ENCODE results near the gene JSRP1.

The JSRP1 gene

DNA sequence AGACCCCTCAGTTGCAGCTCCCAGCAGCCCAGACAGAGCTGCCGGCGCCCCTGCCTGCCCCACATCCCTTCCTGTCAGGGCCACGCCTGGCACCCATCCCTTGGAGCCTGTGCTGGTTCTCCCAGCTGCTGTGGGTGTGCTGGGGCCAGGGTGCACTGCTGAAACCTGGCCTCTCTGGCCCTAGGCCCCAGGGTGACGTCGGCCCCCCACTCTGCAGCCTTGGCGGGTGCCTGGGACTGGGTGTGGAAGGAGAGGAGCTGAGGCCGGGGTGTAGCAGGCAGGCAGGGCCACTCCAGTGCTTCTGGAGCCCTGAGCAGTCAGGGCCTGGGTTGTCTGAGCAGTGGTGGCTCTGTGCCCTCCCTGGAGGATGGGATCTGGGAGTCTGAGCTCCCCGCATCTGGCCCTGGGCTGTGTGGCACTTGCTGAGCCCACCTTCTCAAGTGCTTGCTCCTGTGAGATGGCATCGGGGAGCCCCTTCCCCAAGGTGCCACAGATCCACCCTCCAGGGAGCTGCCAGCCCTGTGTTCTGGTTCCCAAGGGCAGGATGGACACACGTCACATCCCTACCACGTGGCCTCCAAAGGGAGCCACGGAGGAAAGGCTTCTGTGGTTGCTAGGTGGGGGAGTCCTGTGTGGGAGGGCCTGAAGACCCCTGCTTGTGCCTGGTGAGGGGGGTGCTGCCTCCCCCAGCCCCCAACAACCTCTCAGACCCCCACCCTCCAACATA is 25.2 kb downstream of the JSRP1 start:
- DNase-seq, result no peak

DNA sequence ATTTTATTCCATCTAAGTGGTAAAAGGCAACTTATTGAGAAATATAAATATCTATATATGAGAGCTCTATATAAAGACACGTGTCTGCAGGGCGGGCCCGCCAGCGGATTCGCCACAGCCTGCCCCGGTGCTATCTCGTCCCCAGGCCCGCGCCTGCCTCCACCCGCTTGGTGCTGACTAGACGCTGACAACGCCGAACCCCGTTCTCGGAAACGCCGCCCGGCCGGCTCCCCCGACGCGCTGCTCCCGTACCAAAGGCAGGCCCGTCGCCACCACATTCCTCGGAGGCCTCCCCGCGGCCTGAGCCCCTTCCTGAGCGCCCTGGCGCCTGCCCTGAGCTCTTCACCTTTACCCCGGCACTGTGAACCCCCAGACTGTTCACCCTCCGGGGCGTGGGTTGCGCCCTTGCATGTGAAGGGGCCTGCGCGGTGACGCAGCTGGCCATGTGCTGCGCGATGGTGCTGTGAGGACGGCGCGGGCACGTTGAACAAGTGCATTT is 26.1 kb downstream of the JSRP1 start:
- DNase-seq, result no peak

DNA sequence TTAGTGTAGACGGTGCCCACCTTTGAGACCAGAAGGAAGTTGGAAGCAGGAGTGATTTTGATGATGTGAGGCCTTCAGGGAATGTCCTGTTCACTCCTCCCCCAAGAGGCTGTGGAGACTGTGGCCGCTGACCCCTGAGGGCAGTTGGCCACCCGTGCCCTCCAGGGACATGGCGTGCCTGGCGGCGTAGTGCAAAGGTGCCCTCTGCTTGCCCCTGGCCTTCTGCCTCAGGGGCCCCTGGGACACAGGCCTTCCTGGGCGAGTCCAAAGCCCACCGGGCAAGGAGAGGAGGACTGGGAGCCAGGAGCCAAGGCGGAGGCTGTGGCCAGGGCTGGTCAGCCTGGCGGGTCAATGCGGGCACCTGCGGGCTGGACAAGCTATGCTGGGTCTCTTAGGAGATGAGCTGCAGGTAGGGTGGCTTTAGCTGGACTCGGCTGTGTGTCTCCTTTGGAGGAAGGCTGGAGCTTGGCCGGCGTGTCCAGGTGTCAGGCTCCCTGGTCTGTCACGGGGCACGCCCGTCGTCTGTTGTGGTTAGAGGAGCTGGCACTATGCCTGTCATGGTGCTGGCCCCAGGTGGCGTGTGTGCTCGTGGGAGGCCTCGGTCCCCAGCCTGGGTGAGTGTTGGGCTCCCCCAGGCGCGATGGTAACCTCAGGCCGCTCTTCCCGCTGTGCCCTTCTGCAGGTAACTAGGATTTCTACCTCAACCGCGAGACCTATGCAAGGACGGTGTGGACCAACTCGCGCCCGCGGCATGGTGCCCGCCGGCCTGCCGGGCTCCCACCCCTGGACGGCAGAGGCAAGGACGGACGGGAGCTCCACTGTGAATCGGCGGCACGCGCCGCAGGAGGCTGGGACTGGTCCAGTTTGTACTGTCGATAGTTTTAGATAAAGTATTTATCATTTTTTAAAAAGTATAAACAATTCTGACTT is 26.8 kb downstream of the JSRP1 start:
- no peak for DNase-seq

DNA sequence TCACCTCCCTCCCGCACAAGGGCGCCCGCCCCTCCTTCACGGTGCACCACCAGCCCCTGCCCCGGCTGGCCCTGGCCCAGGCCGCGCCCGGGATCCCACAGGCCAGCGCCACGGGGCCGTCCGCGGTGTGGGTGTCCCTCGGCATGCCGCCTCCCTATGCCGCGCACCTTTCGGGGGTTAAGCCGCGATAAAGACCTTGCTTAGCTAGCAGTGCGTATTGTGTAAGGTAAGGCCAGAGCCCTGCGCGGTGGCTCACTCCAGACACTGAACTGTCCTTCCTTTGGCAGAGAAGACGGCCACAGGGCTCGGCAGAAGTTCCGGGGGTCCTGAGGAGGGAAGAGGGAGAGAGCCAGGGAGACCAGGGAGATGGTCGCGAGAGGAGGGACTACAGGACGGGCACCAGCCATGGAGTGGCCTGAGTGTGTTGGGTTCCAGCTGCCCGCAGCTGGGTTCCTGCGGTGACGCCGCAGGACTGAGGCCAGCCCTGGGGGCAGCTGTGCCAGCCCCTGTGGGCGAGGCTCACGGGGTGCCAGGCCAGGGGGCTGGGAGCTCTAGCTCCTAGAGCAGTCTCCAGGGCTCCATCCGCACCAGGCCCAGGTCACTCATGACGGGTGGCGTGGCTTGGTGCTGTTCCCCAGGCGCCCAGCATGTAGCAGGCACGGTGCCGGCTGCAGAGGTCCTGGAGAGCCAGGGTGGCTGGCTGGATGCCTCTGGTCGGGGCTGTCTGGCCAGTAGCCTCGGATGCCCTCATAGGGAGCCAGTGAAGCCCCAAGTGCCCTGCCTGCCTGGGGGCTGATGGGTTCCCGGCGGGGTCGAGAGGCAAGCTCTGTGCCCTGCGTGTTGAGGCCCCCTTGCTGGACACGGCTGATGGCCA is 27.8 kb downstream of the JSRP1 start:
- DNase-seq, result no peak

DNA sequence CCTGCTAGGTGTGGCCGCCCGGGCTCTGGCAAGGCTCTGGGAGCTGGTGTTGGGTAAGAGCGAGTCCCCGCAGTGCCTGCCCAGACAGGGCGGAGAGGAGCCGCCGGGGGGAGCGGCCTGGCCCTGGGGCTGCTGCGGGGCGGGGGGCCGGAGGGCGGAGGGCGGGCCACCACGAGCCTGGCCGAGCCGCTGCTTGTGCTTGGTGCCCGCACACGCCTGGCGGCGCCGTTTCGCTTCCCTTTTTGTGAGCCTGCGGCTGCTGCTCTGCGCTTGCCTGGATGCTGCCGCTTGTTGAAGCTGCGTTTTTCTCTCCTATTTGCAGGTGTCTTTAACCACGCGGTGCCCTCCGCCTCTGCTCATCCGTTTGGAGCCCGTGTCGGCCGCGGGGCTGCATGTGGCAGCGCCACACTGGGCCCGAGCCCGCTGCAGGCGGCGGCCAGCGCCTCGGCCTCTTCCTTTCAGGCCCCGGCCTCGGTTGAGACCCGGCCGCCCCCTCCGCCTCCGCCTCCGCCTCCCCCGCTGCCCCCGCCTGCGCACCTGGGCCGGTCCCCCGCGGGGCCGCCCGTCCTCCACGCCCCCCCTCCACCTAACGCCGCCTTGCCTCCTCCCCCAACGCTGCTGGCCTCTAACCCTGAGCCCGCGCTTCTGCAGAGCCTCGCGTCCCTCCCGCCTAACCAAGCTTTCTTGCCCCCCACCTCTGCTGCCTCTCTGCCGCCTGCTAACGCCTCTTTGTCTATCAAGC is 28.6 kb downstream of the JSRP1 start:
- no peak for DNase-seq

DNA sequence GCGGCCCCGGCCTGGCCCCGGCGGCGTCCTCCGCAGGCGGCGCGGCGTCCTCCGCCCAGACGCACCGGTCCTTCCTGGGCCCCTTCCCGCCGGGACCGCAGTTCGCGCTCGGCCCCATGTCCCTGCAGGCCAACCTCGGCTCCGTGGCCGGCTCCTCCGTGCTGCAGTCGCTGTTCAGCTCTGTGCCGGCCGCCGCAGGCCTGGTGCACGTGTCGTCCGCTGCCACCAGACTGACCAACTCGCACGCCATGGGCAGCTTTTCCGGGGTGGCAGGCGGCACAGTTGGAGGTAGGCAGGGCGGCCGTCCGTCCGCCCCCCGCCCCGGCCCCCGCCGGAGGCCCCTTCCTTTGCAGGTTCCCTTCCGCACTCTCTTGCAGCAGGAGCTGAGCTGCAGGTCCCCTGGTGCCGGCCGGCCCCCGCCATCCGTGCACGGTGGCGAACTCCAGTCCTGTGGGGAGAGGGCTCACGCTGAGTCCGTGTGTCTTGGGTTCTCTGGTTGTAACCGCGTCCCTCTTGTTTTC is 29.3 kb downstream of the JSRP1 start:
- no peak for DNase-seq

DNA sequence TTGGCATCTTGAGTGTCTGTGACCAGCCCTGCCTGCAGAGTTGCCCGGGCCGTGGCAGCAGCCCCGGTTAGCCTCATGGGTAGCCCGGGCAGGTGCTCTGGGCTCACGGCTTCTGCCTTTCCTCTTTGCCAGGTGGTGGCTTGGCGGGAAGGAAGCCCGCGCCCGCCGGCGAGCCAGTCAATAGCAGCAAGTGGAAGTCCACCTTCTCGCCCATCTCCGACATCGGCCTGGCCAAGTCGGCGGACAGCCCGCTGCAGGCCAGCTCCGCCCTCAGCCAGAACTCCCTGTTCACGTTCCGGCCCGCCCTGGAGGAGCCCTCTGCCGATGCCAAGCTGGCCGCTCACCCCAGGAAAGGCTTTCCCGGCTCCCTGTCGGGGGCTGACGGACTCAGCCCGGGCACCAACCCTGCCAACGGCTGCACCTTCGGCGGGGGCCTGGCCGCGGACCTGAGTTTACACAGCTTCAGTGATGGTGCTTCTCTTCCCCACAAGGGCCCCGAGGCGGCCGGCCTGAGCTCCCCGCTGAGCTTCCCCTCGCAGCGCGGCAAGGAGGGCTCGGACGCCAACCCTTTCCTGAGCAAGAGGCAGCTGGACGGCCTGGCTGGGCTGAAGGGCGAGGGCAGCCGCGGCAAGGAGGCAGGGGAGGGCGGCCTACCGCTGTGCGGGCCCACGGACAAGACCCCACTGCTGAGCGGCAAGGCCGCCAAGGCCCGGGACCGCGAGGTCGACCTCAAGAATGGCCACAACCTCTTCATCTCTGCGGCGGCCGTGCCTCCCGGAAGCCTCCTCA is 30.0 kb downstream of the JSRP1 start:
- DNase-seq, result no peak

DNA sequence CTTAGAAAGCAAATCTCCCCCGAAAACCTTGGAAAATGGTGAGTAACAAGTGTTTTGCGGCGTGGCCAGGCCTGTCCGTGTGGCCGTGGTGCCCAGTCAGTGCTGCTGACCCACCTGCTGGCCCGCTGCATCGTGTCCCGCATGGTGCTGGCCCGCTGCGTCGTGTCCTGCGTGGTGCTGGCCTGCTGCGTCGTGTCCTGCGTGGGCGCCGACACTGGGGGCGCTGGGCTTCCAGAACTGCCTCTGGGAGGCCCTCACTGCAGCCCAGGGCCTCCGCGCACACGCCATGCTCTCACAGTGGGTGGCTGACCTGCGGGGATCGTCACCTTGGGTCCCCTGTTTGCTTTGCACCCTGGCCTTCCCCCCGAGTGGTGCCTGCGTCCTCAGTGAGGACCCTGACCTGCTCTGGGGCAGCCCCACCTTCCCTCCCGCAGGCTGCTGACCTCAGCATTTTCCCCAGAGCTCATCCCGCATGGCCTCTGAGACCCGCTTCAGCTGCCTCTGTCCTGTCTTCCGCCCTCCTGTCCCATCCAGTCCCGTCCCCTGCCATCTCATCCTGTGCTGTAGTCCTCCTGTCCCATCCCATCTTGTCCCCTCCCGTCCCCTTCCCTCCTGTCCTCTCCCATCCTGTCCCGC is 30.7 kb downstream of the JSRP1 start:
- DNase-seq, result no peak

DNA sequence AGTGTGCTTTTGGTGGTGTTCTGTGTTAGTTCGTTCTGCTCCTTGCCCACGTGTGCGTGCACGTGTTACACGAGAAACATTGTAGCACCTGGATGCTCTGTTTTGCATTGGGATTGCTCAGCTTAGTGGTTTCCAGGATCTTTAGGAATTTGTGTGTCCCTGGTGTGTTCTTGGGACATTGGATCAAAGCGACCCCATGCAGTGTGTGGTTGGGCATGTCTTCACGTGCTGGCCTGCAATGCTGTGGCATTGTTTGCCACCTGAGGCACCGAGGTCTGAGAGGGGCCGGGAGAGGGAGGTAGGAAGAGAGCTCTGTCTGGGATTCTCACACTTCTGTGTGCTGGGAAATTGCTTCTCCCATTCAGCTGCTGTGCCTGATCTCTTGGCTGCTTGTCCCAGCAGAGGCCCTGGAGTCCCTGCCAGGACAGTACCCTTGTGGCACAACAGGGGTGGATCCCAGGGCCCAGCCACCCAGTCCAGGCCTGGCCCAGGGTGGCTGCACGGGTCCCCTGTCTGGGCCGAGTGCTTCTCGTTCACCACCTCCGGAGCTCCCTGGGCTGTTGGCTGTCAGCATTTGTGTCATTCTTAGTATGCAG is 31.4 kb downstream of the JSRP1 start:
- DNase-seq, result no peak

DNA sequence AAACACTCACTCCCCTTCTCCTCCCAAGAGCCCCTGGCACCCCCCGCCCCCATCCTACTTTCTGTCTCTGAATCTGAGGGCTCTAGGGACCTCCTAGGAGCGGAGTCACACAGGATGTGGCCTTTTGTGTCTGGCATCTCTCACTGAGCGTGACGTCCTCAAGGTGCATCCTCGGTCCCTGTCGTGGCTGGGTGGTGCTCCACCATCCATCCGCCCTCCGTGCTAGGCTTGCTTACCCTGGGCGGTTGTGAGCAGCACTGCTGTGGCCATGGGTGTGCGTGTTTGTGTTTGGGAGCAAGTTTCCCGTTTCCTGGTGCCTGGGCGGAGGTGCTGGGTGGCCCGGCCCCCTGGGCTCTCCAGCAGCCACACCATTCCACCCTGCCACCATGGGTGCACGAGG is 32.3 kb downstream of the JSRP1 start:
- no peak for DNase-seq

DNA sequence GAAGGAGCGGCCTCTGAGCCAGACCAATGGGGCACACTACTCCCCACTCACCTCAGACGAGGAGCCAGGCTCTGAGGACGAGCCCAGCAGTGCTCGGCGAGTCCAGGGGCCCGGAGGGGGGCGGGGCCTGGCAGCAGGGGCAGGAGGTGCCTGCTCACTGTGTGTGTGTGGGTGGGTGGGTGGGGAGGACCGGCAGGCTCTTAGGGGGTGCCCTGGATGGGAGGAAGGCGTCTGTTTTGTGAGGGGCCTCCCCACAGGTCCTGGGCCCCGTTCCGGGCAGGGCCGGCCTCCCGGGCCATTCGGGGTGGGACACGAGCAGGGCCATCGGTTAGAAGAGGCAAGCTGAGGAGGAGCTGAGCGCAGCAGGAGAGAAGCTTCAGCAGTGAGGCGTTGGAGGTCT is 32.8 kb downstream of the JSRP1 start:
- no peak for DNase-seq

DNA sequence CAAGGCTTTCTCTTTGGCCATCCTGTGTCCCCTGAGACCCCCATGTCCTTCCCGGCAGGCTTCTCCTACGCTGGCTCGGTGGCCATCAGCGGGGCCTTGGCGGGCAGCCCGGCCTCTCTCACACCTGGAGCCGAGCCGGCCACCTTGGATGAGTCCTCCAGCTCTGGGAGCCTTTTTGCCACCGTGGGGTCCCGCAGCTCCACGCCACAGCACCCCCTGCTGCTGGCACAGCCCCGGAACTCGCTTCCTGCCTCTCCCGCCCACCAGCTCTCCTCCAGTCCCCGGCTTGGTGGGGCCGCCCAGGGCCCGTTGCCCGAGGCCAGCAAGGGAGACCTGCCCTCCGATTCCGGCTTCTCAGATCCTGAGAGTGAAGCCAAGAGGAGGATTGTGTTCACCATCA is 34.3 kb downstream of the JSRP1 start:
- no peak for DNase-seq

DNA sequence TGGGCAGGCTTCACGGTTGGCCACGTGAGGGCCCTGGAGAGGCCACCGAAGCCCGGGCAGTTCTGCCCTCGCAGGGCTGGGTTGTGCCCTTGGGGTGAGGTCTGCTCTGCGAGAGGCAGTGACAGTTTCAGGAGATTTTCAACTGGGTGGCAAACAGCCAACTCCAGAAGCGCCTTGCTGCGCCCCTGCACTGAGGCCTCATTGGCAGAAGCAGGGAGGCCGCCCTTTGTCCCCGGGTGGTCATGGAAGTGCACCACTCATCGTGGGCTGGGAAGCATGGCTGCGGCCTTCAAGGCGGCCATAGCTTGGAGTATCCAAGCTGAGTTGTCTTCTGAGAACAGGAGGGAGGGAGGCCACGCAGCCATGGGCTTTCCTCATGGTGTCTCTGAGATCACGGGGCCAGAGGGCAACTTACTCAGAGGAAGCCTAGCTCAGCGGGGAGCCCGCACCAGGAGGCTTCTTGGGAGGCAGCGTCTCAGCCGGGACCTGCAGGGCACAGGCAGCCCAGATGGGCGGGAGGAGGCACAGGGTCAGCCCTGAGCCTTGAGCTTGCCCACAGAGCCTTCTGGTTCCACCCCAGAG is 34.9 kb downstream of the JSRP1 start:
- no peak for DNase-seq

DNA sequence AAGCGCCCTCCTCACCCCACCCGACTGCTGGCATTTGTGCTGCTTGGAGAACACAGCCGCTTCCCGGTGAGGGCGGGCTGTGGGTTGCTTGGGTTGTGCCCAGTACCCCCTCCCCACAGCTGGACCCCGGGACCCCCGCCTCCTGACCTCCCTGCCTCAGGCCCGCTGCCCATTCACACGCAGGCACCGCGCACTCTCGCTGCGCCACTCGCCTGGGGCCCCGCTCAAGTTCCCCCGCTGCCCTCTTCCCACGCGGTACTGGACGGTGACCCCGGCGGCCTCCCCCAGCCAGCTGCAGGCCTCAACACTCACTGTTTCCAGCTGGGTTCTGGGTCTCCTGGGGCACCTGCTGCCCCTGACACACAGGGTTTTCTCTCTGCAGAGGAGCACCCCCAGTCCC is 36.5 kb downstream of the JSRP1 start:
- DNase-seq, result no peak

DNA sequence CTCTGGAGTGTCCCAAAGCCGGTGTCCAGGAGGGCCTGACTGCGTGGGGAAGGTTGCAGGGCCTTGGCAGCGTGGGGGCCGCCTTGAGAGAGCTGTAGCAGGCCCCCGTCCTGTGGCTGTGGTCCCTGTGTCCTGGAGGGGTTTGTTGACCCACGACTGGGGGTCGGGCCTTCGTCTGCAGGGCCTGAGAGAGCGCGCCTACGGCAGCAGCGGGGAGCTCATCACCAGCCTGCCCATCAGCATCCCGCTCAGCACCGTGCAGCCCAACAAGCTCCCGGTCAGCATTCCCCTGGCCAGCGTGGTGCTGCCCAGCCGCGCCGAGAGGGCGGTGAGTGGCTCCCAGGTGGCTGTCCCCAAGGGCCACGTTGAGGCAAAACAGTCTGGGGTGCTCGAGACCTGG is 38.6 kb downstream of the JSRP1 start:
- no peak for DNase-seq

DNA sequence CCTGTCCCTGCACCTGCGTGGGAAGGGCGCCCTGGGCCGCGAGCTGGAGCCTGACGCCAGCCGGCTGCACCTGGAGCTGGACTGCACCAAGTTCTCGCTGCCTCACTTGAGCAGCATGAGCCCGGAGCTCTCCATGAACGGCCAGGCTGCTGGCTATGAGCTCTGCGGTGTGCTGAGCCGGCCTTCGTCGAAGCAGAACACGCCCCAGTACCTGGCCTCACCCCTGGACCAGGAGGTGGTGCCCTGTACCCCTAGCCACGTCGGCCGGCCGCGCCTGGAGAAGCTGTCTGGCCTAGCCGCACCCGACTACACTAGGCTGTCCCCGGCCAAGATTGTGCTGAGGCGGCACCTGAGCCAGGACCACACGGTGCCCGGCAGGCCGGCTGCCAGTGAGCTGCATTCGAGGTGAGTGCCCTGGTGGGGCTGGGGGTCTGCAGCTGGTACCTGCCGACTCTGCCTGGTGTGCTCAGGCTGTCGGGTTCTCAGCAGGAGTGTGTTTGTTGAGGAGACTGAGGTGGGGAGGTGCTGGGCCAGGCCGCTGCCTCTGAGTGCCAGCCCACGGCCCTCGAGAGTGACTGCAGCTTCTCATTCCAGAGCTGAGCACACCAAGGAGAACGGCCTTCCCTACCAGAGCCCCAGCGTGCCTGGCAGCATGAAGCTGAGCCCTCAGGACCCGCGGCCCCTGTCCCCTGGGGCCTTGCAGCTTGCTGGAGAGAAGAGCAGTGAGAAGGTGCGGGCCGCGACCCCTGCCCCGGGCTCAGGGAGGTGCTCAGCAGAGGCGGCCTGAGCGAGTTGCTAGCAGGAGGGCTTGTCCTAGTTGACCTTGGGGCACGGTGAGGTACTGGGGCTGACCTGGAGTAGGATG is 39.6 kb downstream of the JSRP1 start:
- DNase-seq, result no peak

DNA sequence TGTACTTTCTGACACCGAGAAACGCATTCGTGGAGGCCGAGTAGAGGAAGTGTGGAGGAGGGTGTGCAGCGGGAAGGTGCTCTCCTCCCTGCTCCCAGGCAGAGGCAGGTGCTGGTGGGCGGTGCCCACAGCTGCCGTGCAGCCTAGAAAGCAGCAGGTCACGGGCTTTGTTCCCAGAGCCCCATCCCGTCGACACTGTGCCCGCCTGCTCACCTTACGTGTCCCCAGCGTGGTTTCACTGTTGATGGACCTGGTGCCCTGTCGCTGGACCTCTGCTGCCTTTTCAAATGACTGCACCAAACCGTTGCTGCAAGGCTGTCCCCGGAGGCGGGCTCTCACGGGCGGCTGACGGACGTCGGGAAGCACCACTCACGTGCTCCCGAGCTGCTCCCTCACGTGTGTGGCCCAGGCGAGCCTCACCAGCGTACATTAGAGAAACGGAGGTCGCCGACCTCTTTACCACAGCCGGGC is 40.9 kb downstream of the JSRP1 start:
- no peak for DNase-seq

DNA sequence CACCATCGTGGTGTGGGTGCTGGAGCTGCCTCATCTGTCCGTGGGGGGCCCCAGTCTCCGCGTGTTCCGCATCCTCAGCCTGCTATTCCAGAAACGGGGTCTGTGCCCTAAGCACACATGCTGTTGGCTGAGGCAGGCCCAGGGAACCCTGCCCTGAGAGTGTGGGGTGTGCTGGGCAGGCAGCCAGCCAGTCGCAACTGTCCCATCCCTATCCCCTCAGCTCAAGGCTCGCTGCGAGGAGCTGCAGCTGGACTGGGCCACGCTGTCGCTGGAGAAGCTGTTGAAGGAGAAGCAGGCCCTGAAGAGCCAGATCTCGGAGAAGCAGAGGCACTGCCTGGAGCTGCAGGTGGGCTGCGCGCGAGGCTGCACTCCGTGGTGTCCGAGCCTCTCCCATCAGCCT is 42.0 kb downstream of the JSRP1 start:
- DNase-seq, result no peak

DNA sequence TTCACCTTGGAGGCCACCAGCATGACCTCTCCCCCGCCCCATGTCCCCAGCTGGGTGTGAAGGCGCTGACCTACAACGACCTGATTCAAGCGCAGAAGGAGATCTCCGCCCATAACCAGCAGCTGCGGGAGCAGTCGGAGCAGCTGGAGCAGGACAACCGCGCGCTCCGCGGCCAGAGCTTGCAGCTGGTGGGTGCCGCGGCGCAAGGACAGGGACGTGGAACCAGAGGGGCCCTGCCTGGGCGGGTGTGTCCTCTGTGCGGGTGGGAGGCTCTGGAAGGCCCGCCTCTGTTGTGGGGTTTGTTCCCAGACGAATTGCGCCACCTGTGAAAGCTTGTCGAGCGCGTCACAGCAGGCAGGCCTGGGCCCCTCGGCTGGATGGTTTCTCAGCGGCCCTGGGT is 42.4 kb downstream of the JSRP1 start:
- no peak for DNase-seq
